Renal cortex interstitium (tissue), 11 donors: ENCODE results near the gene SYTL5. TPM values are rescaled to one million over a fixed set of nuclear protein-coding genes. Genes with fewer than 3 reads are reported as not detected.

Experiments
- DNase-seq, 11 donors: peaks; one replicate each; pipeline ENCODE4 v3.0.0-alpha.2; 2013; ENCODE audit warnings: low read depth in 9 of 11, low spot score in 4 of 11; ENCODE audit errors: extremely low read depth in 1 of 11
- polyA plus RNA-seq, 3 donors: library from polyadenylated mRNA; unstranded; fragments of 120-200 nt; gene quantifications; one replicate each; pipeline ENCODE4 v1.2.1, GENCODE V29; 2013; ENCODE audit not compliant: insufficient read length in 3 of 3

SYTL5 gene
- polyA plus RNA-seq, 3 donors: 1.9 to 3.2 (median 2.6) TPM

- DNase-seq: no peak
Observed at GRCh38 chrX:38008658-38009057, 2.3 kb downstream of the SYTL5 start.

- DNase-seq: no peak
Observed at GRCh38 chrX:38009641-38010040, 3.3 kb downstream of the SYTL5 start.

GRCh38 chrX:38018766-38019425 lies 12.5 kb downstream of the SYTL5 start:
- peak in 7 of 11 donors; percentile 5 to 36 (median 24) for DNase-seq

- no peak for DNase-seq
Observed at GRCh38 chrX:38028300-38028699, 21.9 kb downstream of the SYTL5 start.

- no peak for DNase-seq
Observed at GRCh38 chrX:38036466-38036865, 30.1 kb downstream of the SYTL5 start.

- DNase-seq: no peak
Observed at GRCh38 chrX:38038501-38038900, 32.1 kb downstream of the SYTL5 start.

GRCh38 chrX:38041237-38041636 lies 34.9 kb downstream of the SYTL5 start:
- no peak for DNase-seq

- no peak for DNase-seq
Observed at GRCh38 chrX:38044701-38045100, 38.3 kb downstream of the SYTL5 start.

GRCh38 chrX:38045538-38046096 lies 39.3 kb downstream of the SYTL5 start:
- peak in 4 of 11 donors; percentile 18 to 32 (median 24) for DNase-seq

- DNase-seq: no peak
Observed at GRCh38 chrX:38048886-38049285, 42.5 kb downstream of the SYTL5 start.

GRCh38 chrX:38050806-38051205 lies 44.5 kb downstream of the SYTL5 start:
- DNase-seq: no peak

- DNase-seq: no peak
Observed at GRCh38 chrX:38052096-38052495, 45.7 kb downstream of the SYTL5 start.

- DNase-seq: no peak
Observed at GRCh38 chrX:38055170-38055847, 49.0 kb downstream of the SYTL5 start.

GRCh38 chrX:38060331-38060878 lies 54.1 kb downstream of the SYTL5 start:
- DNase-seq: no peak

GRCh38 chrX:38061335-38061734 lies 55.0 kb downstream of the SYTL5 start:
- no peak for DNase-seq

GRCh38 chrX:38066934-38067333 lies 60.6 kb downstream of the SYTL5 start:
- no peak for DNase-seq

GRCh38 chrX:38069273-38069672 lies 62.9 kb downstream of the SYTL5 start:
- DNase-seq: no peak

GRCh38 chrX:38069991-38070390 lies 63.6 kb downstream of the SYTL5 start:
- no peak for DNase-seq

GRCh38 chrX:38079463-38079862 lies 73.1 kb downstream of the SYTL5 start:
- no peak for DNase-seq

GRCh38 chrX:38080808-38081207 lies 74.5 kb downstream of the SYTL5 start:
- no peak for DNase-seq
